ENCODE measurements around the gene DPH7.
"Not testable (repeated sequence)": the region's sequence is repeated elsewhere in the genome, so short reads cannot be mapped to it uniquely, and the experiment has no call there.

DPH7 gene

DNA sequence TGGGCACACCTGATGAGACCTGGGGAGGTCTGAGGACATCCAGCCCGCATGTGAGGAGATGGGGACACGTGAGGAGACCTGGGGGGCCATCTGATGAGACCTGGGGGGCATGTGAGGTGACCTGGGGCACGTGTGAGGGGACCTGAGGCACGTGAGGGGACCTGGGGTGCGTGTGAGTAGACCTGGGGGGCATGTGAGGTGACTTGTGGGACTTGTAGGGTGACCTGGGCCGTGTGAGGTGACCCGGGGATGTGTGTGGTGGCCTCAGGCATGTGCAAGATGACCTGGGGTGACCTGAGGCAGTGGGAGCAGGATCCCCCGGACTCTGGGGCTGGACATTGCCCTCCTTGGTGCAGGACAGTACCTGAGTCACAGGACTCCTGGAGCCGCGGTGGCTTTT, 59.2 kb downstream of the DPH7 start:
- no peak for DNase-seq (ENCODE audit: low read depth in 2 of 2)

DNA sequence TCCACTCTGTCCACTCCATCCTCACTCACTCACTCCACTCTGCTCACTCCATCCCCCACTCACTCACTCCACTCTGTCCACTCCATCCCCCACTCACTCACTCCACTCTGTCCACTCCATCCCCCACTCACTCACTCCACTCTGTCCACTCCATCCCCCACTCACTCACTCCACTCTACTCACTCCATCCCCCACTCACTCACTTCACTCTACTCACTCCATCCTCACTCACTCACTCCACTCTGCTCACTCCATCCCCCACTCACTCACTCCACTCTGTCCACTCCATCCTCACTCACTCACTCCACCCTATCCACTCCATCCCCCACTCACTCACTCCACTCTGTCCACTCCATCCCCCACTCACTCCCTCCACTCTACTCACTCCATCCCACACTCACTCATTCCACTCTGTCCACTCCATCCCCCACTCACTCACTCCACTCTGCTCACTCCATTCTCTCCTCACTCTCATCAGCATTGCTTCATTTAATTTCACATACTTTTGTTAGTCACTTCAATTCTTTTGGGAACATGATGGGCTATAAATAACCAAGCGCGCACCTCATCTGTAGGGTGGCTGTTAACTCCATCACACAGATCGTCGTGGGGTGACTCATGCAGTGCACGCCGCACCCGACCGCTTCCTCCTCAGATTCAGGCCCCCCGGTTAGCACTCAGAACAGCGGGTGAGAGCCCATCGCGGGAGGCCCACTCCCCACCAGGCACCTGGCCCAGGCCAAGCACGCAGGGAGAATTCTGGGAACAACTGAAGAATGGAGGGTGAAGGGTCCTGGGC, 59.9 kb downstream of the DPH7 start:
- DNase-seq (ENCODE audit: low read depth in 2 of 2): not testable (repeated sequence)

DNA sequence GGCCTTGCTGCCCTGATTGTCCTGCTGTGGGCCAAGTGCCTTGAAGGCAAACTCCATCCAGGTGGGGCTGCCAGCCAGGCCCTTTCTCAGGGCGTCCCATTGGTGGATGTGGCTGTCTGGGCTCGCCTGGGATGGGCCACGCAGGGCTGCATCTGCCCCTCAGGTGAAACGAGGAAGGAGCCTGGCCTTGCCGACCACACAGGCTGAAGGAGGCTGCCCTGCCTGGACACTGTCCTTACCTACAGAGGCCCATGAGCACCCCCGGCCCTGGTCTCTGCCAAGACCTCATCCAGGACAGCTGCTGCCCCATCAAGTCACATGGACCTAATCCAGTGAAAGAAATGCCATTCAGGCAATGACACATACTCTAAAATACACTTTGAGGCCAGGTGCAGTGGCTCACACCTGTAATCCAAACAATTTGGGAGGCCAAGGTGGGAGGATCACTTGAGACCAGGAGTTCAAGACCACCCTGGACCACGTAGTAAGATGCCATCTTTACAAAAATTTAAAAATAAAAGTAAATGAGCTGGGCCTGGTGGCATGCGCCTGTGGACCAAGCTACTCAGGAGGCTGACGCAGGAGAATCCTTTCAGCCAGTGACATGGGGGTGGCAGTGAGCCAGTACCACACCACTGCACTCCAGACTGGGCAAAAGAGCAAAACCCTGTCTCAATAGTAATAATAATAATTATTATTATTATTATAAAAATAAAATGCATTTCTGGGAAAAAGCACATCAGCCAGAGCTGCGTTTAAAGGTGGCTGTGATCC, 62.4 kb downstream of the DPH7 start:
- no peak for DNase-seq (ENCODE audit: low read depth in 2 of 2)

DNA sequence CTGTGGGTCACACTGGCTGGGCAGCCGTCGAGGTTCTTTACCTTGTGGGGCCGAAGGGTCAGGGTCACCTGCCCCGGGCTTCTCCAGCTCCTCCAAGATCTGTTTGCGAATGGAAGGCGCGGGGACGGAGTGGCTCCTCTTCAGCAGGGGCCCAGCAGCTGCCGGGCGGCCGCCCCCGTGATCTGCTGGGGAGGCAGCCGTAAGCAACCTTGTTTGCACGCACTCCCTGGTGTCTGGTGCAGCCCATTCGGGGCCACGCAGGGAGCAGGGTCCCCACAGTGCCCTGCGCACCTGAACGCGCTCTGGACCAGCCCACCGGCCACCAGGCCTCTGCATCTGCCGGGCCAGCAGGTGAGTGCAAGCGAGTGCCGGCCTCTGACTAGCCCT, 63.4 kb downstream of the DPH7 start:
- DNase-seq (ENCODE audit: low read depth in 2 of 2): no peak

DNA sequence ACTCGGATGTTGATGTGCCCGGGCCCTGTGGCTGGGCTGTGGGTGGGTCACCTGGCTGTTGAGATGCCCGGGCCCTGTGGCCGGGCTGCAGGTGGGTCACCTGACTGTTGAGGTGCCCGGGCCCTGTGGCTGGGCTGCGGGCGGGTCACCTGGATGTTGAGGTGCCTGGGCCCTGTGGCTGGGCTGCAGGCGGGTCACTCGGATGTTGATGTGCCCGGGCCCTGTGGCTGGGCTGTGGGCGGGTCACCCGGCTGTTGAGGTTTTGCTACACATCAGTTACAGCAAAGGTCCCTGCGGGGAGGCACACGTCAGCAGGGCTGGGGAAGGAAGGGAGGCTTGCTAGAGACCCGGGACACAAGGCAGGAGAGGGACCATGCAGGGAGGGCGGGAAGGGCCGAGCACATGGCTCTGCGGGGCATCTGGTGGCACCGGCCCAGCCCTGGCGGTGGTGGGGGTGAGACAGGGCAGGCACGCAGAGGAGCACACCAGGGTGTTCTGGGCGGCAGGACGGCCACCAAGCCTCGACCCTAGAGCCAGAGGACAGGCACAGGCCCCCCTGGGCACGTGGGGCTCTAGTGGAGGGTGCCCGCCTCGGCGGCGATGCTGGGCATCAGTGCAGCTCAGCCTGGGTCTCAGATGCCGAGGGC, 63.9 kb downstream of the DPH7 start:
- DNase-seq (ENCODE audit: low read depth in 2 of 2): no peak

DNA sequence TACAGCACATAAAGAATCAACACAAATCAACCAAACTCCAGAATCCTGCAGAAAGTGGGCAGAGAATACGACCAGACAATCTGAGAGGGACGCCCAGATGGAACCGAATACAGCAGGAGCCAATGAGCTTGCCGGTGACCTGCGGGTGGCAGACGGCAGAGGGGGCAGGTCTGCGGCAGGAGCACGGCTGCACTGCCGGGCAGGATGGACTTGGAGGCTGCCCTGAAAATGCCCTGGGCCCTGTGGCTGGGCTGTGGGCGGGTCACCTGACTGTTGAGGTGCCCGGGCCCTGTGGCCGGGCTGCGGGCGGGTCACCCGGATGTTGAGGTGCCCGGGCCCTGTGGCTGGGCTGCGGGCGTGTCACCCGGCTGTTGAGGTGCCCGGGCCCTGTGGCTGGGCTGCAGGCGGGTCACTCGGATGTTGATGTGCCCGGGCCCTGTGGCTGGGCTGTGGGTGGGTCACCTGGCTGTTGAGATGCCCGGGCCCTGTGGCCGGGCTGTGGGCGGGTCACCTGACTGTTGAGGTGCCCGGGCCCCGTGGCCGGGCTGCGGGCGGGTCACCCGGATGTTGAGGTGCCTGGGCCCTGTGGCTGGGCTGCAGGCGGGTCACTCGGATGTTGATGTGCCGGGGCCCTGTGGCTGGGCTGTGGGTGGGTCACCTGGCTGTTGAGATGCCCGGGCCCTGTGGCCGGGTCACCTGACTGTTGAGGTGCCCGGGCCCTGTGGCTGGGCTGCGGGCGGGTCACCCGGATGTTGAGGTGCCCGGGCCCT, 64.7 kb downstream of the DPH7 start:
- DNase-seq (ENCODE audit: low read depth in 2 of 2): not testable (repeated sequence)

DNA sequence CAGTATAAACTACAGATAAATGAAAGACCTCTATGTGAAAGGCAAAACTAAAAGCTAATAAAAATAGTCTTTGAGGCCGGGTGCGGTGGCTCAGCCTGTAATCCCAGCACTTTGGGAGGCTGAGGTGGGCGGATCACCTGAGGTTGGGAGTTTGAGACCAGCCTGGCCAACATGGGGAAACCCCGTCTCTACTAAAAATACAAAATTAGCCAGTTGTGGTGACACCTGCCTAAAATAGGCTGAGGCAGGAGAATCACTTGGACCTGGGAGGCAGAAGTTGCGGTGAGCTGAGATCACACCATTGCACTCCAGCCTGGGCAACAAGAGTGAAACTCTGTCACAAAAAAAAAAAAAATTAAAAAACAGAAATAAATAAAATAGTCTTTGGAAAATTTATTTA, 65.6 kb downstream of the DPH7 start:
- not testable (repeated sequence) for DNase-seq (ENCODE audit: low read depth in 2 of 2)

DNA sequence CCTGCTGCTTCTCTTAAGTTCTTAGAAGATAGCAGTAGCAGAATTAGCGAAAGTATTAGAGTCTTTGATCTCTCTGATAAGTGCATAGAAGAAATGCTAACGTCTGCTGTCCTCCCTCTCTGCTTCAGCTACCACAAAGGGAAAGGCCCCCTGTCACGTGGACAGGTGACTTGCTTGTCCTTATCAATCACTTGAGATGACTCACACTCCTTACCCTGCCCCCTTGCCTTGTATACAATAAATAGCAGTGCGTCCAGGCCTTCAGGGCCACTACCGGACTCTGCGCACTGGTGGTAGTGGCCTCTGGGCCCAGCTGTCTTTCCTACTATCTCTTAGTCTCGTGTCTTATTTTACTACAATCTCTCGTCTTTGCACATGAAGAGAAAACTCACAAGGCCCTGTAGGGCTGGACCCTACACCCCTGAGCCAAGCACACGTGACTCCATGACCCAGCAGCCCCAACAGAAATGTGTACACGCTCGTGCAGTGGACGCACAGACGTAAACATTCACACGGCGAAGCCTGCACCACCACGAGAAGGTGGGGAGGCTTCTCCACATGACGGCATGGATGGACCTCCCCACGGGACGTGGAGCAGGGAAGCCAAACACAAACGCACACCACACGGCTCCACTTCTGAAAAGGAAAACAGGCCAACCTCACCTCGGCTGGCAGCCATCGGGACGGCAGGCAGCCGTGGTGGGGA, 66.8 kb downstream of the DPH7 start:
- DNase-seq (ENCODE audit: low read depth in 2 of 2): no peak

DNA sequence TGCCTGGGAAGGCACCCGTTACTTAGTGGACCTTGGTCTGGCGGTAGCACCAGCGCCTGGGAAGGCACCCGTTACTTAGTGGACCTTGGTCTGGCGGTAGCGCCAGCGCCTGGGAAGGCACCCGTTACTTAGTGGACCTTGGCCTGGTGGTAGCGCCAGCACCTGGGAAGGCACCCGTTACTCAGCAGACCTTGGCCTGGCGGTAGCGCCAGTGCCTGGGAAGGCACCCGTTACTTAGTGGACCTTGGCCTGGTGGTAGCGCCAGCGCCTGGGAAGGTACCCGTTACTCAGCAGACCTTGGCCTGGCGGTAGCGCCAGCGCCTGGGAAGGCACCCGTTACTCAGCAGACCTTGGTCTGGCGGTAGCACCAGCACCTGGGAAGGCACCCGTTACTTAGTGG, 67.6 kb downstream of the DPH7 start:
- DNase-seq (ENCODE audit: low read depth in 2 of 2): not testable (repeated sequence)

DNA sequence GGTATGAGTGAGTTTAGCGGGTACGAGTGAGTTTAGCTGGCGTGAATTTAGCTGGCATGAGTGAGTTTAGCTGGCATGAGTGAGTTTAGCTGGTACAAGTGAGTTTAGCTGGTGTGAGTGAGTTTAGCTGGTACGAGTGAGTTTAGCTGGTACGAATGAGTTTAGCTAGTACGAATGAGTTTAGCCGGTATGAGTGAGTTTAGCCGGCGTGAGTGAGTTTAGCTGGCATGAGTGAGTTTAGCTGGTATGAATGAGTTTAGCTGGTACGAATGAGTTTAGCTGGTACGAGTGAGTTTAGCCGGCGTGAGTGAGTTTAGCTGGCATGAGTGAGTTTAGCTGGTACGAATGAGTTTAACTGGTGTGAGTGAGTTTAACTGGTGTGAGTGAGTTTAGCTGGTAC, 69.5 kb downstream of the DPH7 start:
- no peak for DNase-seq (ENCODE audit: low read depth in 2 of 2)

DNA sequence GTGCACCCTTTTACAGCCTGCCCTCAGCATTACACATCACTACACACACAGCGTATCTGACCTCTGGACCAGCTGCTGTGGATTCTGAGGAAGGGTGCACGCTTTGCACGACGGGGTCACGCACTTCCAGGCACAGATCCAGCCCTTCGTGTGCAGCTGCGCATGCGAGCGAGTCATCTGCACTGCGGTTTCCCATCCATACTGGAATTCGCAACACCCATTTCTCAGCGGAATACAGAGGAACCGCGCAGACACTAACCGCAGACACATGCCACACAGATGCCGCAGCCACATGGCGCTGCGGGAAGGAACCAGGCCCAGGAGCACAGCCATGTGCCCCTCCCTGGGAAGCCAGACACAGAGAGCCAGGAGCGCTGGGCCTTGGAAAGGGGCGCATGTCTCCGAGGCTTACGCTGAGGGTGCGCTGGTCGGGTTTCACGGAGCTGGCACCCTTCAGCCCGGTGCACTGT, 72.0 kb downstream of the DPH7 start:
- DNase-seq (ENCODE audit: low read depth in 2 of 2): no peak

DNA sequence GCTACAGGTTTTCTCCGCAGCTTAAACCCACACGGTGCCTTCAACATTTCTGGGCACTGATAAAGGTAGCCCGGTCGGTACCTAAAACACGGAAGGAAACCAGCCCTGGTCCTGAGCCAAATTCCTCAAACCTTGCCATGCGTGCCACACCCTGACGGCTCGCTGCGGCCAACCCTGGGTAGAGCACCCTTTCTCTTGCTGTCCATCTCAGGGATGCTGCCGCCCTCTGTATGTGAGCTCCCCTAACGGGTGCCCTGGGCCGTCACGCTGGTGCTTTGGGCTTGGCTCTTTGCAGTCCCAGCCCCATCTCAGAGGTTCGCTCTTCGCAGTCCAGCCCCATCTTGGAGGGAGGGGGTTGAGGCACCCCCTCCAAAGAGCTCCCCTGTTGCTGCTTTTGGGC, 72.5 kb downstream of the DPH7 start:
- DNase-seq (ENCODE audit: low read depth in 2 of 2): no peak

DNA sequence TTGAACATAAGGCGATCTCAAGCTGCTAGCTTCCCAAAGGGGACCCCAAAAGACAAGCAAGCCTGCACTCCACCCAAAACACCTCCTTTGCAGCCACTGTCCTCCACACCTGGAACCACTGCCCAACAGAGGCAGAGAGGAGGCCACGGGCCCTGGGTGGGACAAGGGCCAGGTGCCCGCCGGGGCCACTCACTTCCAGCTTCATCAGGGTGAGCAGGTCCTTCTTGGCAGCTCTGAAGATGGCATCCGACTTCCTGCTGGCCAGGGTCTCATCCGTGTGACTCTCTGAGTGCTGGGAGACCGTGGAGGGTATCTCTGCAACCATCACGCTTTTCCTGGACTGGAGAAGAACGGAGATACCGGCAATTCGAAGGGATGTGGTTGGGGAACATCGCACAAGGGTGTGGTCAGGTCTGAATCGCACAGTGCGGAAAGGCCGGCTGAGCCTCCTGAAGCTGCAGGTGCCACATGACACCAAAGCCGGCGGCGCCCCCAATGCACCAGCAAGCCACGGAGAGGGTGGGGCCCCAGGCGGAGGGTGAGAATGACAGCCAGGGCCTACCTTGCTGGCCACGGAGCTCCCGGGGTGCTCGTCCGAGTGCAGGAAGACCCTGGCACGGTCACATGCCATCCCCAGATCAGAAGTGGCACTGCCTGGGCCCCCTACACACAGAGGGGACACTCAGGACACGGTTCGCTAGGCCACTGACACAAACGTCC, 73.1 kb downstream of the DPH7 start:
- DNase-seq (ENCODE audit: low read depth in 2 of 2): no peak

All from stimulated activated CD8-positive, alpha-beta memory T cell treated with anti-CD3 and anti-CD28 coated beads, Interleukin-7, amount 100 ng/mL, for 4 hours (primary cell).